Measurements from ENCODE around the gene IL4I1.

Gene IL4I1

GRCh38 chr19:49863935-49864320 lies 32.8 kb downstream of the IL4I1 start:
- no peak for DNase-seq

GRCh38 chr19:49863254-49863934 lies 33.3 kb downstream of the IL4I1 start:
- DNase-seq: no peak

GRCh38 chr19:49862391-49863253 lies 34.1 kb downstream of the IL4I1 start:
- DNase-seq: peak; percentile 39

- peak; percentile 65 for DNase-seq
Observed at GRCh38 chr19:49861541-49862378, 34.9 kb downstream of the IL4I1 start.

GRCh38 chr19:49861107-49861506 lies 35.6 kb downstream of the IL4I1 start:
- peak; percentile 47 for DNase-seq

GRCh38 chr19:49860336-49861102 lies 36.2 kb downstream of the IL4I1 start:
- DNase-seq: peak; percentile 37

- no peak for DNase-seq
Observed at GRCh38 chr19:49859682-49860335, 36.9 kb downstream of the IL4I1 start.

GRCh38 chr19:49858088-49858985 lies 38.4 kb downstream of the IL4I1 start:
- no peak for DNase-seq

- DNase-seq: no peak
Observed at GRCh38 chr19:49857838-49858087, 38.9 kb downstream of the IL4I1 start.

GRCh38 chr19:49857061-49857837 lies 39.4 kb downstream of the IL4I1 start:
- no peak for DNase-seq

GRCh38 chr19:49856574-49857021 lies 40.1 kb downstream of the IL4I1 start:
- DNase-seq: no peak

- no peak for DNase-seq
Observed at GRCh38 chr19:49855676-49856573, 40.8 kb downstream of the IL4I1 start.

- no peak for DNase-seq
Observed at GRCh38 chr19:49855277-49855675, 41.4 kb downstream of the IL4I1 start.

GRCh38 chr19:49854378-49855263 lies 42.1 kb downstream of the IL4I1 start:
- DNase-seq: no peak

- no peak for DNase-seq
Observed at GRCh38 chr19:49853852-49854377, 42.8 kb downstream of the IL4I1 start.

GRCh38 chr19:49852631-49853126 lies 44.0 kb downstream of the IL4I1 start:
- no peak for DNase-seq
